Progenitor cell of endocrine pancreas (in vitro differentiated cells): Measurements from ENCODE around the gene FSTL4. TPM values are rescaled to one million over a fixed set of nuclear protein-coding genes. Genes with fewer than 3 reads are reported as not detected.

ENCODE experiments used
- DNase-seq: peaks from one replicate; pipeline ENCODE4 v3.0.0; 2021; ENCODE audit warnings: low spot score; ENCODE audit not compliant: unreplicated experiment
- H3K27ac Mint-ChIP-seq: 2 replicates; pipeline ENCODE4 v1.8.0; 2021; ENCODE audit warnings: mild to moderate bottlenecking, moderate library complexity, mixed read lengths
- H3K27me3 Mint-ChIP-seq: 2 replicates; pipeline ENCODE4 v1.8.0; 2021; ENCODE audit warnings: mixed read lengths
- H3K36me3 Mint-ChIP-seq: 2 replicates; pipeline ENCODE4 v1.8.0; 2022; ENCODE audit warnings: mixed read lengths; ENCODE audit not compliant: insufficient read depth
- H3K4me1 Mint-ChIP-seq: 2 replicates; pipeline ENCODE4 v1.8.0; 2021; ENCODE audit warnings: low read depth, mixed read lengths
- H3K4me3 Mint-ChIP-seq: 2 replicates; pipeline ENCODE4 v1.8.0; 2021; ENCODE audit warnings: low read depth, mild to moderate bottlenecking, moderate library complexity, mixed read lengths
- H3K9me3 Mint-ChIP-seq: 2 replicates; pipeline ENCODE4 v1.8.0; 2021; ENCODE audit warnings: low read depth, mixed read lengths
- total RNA-seq: library from RNA; stranded (reverse); gene quantifications from 2 replicates; pipeline ENCODE4 v1.2.1, GENCODE V29; 2021
- TF ChIP-seq, protein P1 (sequence below): fragments of 200-600 bp; sonication (generic); IDR thresholded peaks from one replicate; pipeline ENCODE4 v1.5.0; 2021; ENCODE audit warnings: antibody characterized with exemption, mild to moderate bottlenecking; ENCODE audit not compliant: unreplicated experiment

Gene FSTL4
- total RNA-seq, 1 donor from 2014 or later, result 2.4 TPM

DNA sequence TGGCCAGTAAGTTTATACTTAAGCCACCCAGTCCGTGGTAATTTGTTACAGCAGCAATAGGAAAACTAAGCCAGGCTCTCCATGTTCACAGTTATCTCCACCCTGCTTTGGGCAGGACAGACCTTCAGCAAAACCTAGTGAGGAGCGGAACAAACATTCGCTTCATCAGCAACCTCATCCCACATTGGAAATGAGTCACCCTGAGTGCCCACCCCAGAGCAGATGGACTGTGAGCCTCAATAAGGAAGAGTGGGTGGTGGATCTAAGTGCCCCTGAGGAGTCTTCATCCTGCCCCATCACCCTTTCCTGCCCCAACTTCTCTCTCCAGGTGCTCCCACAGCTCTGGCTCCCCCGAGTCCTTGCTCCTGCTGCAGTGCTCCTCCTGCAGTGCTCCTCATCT, 78.8 kb downstream of the FSTL4 start:
- Mint-ChIP-seq H3K9me3 (no peaks in the 10 kb centered on the region), H3K36me3 (no peaks in the 10 kb centered on the region), H3K27me3 (peaks cover 9% of the 10 kb centered on the region), H3K27ac (no peak overlapping the region), H3K4me1 (no peaks in the 10 kb centered on the region), H3K4me3 (no peak overlapping the region)
- no peak for DNase-seq
- TF ChIP-seq, protein P1, sequence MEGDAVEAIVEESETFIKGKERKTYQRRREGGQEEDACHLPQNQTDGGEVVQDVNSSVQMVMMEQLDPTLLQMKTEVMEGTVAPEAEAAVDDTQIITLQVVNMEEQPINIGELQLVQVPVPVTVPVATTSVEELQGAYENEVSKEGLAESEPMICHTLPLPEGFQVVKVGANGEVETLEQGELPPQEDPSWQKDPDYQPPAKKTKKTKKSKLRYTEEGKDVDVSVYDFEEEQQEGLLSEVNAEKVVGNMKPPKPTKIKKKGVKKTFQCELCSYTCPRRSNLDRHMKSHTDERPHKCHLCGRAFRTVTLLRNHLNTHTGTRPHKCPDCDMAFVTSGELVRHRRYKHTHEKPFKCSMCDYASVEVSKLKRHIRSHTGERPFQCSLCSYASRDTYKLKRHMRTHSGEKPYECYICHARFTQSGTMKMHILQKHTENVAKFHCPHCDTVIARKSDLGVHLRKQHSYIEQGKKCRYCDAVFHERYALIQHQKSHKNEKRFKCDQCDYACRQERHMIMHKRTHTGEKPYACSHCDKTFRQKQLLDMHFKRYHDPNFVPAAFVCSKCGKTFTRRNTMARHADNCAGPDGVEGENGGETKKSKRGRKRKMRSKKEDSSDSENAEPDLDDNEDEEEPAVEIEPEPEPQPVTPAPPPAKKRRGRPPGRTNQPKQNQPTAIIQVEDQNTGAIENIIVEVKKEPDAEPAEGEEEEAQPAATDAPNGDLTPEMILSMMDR, result no peak

DNA sequence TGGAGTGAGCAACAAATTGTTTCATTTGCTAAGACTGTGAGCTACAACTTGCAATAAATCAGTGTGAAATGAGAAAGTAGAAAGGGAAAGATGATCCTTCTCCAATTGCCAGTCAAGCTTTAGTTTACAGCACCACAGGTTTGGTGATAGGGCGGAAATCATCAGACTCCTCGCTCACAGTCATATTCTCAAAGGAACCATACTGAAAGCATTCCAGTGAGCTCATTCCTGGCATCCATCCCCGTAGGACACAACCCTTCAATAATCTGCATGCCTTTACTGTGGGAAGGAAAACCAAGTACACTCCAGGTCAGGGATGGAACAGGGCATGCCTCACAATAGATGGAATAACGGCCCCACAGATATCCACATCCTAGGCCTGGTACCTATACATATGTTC, 80.7 kb downstream of the FSTL4 start:
- no peaks in the 10 kb centered on the region for H3K36me3 Mint-ChIP-seq
- no peak for DNase-seq
- no peaks in the 10 kb centered on the region for H3K4me1 Mint-ChIP-seq
- peaks cover 9% of the 10 kb centered on the region for H3K27me3 Mint-ChIP-seq
- no peak overlapping the region for H3K4me3 Mint-ChIP-seq
- no peaks in the 10 kb centered on the region for H3K9me3 Mint-ChIP-seq
- H3K27ac Mint-ChIP-seq, result no peak overlapping the region
- TF ChIP-seq, protein P1, result no peak

DNA sequence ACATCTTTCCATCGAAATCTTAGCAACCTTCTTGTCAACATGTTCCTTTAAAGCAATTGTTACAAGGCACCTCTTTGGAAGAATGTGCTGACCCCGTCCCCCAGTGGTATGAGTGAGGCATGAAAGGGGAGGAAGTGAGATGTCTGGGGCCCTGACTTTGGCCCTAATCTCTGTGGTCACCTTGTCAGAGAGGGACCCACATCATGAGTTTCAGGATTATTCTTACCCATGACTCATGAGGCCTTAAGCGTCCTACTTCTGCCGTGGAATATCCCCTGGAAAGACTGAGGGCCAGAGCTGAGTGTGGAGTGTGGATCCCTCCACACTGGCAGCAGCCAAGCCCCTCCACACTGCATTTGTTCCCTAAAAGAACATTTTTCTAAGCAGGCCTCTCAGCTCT, 81.2 kb downstream of the FSTL4 start:
- Mint-ChIP-seq H3K9me3 (no peaks in the 10 kb centered on the region), H3K27ac (no peak overlapping the region), H3K36me3 (no peaks in the 10 kb centered on the region), H3K4me1 (no peaks in the 10 kb centered on the region), H3K27me3 (peaks cover 13% of the 10 kb centered on the region), H3K4me3 (no peak overlapping the region)
- TF ChIP-seq, protein P1, result no peak
- no peak for DNase-seq

DNA sequence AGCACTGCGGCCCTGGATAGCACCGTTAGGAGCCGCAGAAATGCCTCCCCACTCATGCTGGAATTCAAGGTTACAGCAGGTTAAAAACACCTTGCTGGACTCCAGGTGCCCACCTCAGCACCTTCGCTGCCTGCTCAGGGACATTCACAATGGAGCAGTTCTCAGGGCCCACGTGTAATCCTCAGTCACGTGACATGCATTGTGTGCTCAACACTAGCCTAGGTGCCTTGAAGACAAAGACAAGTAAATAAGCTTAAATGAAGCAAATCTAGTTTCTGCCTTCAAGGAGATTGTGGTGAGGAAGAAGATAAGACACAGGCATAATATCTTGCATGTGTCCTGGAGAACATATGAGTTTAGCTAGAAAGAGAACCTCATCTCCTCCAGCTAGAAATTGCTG, 82.1 kb downstream of the FSTL4 start:
- H3K9me3 Mint-ChIP-seq, result no peaks in the 10 kb centered on the region
- TF ChIP-seq, protein P1, result no peak
- no peaks in the 10 kb centered on the region for H3K4me1 Mint-ChIP-seq
- H3K27ac Mint-ChIP-seq, result no peak overlapping the region
- no peak overlapping the region for H3K4me3 Mint-ChIP-seq
- peaks cover 17% of the 10 kb centered on the region for H3K27me3 Mint-ChIP-seq
- DNase-seq, result no peak
- H3K36me3 Mint-ChIP-seq, result no peaks in the 10 kb centered on the region

DNA sequence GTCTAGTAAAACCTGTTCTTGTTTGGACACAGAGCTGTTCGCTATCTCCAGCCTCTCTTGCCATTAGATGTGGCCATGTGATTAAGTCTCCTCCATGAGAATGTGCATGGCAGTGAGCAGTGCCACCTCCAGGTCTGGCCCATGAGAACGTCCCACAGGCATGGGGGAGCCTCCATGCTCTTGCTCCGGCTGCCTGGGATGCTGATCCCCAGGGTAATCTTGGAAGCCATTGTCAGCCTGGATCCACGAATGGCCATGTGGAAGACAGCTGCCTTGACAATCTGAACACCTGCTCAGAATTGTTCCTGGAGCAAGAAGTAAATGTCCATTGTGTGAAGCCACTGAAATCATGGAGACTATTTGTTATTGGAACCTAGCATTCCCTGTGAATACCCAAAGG, 83.5 kb downstream of the FSTL4 start:
- no peaks in the 10 kb centered on the region for H3K36me3 Mint-ChIP-seq
- DNase-seq, result no peak
- TF ChIP-seq, protein P1, result no peak
- no peaks in the 10 kb centered on the region for H3K4me1 Mint-ChIP-seq
- H3K4me3 Mint-ChIP-seq, result no peak overlapping the region
- H3K9me3 Mint-ChIP-seq, result no peaks in the 10 kb centered on the region
- no peak overlapping the region for H3K27ac Mint-ChIP-seq
- peaks cover 23% of the 10 kb centered on the region for H3K27me3 Mint-ChIP-seq
